IPS-NIHi7 (cell line): ENCODE results near the gene CSNK1G1.

Experiments
- DNase-seq: peaks from one replicate; pipeline ENCODE4 v3.0.0; 2012; ENCODE audit warnings: mixed read lengths; ENCODE audit errors: extremely low spot score

The CSNK1G1 gene

DNA sequence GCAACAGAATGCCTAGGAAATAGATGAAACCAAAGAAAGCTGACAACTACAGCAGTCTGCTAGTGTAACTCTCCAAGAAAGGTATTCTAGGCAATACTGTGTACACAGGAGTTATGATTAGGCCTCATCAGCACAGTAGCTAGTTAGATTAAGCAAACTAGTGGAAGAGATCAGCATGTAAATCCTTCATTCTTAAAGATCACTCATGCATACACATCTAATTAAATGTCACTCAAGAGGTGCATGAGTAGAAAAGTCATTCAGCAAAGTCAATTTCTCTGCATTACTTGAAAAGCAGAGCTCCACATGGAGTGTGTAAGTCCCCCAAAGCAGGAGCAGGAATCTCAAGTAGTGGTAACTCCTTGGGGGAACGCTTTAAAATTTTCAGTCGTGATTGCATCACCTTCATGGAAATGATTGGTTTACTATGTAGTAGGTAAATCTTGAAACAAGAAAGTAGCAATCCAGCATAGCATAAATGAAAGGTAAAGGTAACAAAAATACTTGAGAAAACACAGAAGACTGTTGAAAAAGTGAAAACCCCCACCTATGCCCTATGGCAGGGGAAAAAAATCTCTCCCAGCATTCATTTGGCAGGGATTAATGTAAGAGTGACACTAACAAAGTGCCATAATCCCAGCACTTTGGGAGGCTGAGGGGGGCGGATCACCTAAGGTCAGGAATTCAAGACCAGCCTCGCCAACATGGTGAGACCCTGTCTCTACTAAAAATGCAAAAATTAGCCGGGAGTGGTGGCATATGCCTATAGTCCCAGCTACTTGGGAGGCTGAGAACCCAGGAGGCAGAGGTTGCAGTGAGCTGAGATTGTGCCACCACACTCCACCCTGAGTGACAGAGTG is 163.8 kb downstream of the CSNK1G1 start:
- no peak for DNase-seq

DNA sequence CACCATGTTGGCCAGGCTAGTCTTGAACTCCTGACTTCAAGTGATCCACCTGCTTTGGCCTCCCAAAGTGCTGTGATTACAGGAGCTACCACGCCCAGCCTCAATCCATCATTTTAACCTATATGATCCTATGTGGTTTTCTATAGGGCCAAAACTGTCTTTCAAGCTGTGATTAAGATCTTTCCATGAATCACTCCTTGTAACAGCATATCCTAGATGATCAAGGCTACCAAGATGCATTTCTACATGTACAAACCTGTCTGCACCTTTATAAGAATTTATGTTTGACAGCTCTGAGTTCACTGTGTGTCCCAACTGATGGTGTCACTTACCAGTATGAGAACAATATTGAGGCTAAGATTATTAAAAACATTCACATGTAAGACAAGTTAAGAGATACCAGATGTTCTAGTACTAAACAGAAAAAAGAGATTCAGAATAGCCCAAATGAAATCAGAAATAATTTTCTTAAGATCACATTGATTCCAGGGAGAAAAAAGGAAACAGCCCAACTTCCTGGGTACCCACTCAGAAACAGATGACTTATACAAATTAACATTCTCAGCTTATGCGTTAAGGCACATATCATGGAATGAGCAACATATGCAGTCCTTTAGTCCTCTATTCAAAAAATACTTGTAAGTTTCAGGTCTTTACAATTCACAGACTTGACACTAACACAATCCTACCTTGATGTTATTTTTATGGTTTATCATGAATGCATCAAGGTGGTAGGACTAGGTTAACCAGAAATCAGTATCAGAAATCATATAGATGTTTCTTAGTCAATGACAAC is 168.4 kb downstream of the CSNK1G1 start:
- no peak for DNase-seq

DNA sequence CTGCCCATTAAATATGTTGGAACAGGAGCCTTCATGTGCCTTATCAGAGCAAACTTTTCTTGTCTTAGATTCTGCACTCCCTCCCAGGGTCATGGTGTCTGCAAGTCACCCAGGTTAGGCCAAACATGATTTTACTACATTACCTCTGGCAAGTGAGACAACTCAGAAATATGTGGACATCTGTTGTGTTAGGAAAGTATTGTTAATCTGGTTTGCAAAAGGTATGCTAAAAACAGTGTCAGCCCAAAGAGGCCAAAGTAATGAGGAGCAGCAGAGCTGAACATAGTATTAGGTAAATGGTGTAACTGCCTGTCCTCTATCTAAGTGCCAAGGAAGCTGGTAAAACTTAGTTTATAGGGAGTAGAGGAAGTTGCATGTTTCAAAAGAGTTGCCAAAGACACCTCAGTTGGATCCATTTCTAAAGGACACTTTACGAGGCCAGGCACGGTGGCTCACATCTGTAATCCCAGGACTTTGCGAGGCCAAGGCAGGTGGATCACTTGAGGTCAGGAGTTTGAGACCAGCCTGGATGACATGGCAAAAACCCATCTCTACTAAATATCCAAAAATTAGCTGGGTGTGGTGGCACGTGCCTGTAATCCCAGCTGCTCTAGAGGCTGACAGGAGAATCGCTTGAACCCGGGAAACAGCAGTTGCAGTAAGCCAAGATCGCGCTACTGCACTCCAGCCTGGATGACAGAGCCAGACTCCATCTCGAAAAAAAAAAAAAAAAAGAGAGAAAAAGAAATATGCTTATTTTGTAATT is 170.6 kb downstream of the CSNK1G1 start:
- no peak for DNase-seq

DNA sequence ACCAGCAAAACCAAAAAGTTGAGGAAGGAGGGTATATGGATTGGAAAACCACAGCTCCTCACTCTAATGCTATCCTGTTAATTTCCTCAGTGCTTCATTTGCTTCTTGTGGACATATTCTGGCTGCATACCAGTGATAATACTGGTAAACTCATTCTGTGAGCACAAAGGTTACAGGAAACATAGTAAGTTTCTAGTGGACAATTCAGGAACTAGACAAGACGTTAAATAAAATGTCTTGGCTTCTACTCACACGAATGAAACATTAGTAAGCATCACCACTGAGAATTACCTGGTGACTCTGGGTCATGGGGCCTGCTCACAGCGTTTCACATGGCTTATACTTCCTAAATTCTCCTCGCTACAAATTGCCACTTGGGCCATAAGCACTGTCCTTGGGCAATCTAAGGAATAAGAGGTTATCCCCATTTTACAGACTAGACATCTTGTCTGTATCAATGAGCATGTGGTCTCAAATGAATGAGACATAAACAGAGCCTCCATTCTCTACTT is 173.1 kb downstream of the CSNK1G1 start:
- no peak for DNase-seq

DNA sequence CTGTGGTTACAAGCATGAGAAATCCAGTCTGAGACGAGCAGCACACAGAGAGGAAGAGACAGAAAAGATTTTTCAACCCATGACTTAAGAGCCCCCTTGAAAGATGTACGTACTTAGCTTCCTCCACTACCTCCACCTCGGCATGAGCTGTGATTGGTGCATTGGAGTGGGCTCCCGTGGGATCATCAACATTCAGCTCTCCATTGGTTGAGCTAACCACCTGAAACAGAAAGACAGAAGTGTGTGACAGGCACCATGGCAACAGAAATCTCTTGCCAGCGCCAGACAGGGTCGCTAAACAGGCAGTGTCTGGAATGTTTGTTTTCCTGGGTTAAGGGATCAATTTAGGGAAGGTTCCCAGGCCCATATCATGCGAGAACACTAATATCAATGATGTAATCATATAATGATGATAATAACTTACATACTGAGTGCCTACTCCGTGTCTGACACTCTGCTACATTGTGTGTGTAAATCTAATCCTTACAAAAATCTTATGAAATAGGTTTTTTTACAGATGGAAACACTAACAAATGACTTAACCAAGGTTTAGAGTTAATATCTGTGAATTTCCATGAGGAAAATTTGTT is 175.6 kb downstream of the CSNK1G1 start:
- no peak for DNase-seq

DNA sequence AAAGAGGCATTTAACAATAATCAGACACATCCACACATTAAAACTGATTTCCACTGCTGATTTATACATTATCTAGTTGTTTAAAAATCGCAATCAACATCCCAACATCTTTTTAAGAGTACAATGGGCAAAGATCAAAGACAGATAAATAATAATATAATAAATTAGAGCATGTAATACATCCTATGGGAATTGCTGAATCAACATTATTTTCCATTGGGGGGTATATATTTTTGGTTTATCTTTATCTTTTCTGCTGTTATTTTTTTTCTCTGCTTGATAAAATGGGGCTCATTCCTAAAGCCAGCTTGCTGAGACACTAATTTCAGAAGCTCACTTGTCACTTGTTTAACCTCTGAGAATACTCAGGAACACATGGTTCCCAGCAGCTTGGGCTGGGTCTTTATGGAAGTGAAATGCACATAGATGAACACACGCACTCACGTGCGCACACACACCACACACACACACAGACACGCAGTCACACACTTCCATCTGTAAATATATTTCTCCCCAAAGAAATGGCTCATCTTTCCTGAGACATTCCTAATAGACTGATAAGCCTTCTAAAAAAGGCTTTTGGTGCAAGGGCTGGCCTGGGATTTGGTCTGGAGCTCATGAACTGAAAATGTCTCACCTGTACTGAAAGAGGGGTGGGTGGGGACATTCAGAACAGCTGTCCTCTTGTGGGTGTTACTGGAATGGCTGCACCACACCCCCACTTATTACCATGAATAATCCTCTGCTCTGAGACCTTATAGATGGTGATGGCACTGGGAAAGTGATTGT is 189.7 kb downstream of the CSNK1G1 start:
- DNase-seq = no peak

DNA sequence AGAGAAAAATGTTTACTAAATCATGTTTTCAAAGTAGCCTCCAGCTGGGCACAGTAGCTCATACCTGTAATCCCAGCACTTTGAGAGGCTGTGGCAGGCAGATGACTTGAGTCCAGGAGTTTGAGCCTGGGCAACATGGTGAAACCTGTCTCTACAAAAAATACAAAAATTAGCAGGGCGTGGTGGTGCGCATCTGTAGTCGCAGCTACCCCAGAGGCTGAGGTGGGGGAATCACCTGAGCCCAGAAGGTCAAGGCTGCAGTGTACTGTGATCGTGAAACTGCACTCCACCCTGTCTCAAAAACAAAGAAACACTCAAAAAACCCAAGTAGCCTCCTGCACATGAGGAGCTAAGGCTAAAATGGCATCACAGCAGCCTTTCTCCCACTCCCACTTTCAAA is 191.5 kb downstream of the CSNK1G1 start:
- no peak for DNase-seq

DNA sequence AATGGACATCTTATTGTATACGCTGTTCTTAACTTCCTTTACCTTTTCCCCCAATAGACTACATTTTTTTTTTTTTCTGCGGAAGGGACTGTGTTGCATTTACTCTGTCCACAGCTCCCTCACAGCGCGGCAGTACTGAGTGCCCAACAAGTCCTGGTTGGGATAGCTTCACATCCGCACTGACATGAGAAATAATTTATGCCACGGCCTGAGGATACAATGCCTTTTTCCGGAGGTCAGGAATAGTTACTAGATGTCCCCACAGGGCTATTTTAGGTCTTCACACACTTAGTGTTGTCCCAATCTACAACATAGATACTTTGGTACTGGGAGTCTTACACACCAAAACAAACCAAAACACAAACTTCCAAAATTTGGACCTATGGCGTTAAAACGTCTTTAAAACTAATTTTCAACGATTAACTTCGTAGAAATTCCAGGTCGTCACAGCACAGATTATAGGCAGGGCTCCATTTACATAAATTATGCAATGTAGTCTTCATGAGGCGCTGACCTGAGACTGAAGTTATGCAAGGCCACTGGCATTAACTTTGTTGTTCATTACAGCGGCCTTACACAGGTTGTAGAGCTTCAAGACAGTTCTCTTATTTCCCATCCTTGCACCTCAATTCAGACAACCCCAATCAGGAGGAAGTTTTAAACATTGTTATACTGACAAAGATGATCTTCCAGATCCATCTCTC is 192.2 kb downstream of the CSNK1G1 start:
- DNase-seq = no peak

DNA sequence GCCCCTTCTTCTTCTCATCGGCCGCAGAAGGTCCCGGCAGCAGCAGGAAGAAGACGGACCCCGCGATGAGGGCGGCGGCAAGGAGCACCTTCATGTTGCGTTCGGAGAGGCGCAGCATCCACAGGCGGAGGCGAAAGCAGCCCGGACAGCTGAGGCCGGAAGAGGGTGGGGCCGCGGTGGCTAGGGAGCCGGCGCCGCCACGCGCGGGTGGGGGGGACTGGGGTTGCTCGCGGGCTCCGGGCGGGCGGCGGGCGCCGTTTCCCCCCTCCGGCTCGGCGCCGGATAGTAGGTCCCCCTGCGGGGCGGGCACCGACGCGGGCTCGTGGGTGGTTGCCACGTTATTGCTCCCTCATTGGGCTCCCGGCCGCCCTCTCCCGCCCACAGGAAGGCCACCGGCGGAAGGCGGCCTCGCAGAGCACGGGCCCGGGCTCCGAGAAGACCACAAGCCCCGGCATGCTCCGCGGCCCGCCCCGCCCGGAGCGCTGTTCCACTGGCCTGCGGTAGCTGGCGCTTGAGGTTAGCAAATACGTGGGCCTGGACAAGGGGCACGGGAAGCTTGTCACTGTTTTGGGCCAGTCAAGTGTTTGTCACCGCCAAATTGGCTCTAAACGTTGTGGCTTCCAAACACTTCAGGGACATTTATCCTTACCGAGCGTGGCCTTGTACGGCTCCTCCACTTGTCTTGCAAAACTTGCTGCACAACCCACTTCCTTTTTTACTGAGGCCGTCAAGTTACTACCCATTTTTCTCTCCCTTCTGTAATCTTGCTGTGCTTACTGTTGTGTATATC is 192.9 kb downstream of the CSNK1G1 start, which contains the start of gene PPIB:
PPIB (minus strand) TSS at position 154 of the 790 bp plus-strand sequence; CDS start at position 118, 36 bp downstream.
- DNase-seq = peak; percentile 97

DNA sequence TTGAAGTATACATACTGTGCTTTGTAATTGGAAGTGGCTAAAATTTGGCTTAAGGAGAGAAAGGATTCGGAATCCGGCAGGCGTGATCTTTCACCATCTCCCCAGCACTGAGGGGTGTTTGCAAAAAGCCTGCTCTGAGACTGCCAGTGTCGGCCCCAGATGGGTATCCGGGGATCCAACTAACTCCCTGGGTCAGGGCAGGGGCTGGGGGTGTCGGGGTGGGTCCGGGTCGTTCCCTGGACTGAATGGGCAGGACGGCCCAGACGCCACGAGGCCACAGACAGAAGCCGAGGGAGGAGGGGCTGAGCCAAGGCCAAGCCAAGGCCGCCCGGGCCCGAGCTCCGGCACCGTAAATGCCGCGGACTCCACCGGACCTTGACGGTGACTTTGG is 193.5 kb downstream of the CSNK1G1 start:
- DNase-seq = peak; percentile 41

DNA sequence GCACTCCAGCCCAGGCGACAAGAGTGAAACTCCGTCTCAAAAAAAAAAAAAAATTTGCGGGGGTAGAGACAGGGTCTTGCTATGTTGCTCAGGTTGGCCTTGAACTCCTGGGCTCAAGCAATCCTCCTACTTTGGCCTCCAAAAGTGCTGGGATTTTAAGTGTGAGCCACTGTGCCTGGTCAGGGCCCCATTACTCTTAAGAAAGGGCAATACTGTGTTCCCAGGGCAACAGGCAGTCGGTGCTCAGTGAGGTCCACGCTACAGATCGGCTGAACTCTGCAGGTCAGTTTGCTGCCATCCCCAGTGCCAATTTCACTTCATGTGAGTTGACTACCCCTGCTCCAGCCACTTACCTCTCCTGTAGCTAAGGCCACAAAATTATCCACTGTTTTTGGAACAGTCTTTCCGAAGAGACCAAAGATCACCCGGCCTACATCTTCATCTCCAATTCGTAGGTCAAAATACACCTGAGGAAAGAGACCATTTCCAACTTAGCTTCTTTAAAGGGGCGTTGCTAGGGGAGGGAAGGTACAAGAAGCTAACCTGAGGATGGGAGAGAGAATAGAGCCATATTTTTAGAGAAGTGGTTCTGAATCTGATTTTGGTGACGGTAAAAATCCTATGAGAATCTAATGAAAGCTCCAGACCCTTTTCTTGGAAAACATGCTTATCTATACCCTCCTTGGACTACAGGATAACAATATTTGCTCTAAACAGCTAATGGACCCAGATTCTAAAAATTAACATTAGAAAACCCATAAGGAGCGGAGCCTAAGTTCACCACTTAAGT is 194.1 kb downstream of the CSNK1G1 start:
- DNase-seq = no peak

DNA sequence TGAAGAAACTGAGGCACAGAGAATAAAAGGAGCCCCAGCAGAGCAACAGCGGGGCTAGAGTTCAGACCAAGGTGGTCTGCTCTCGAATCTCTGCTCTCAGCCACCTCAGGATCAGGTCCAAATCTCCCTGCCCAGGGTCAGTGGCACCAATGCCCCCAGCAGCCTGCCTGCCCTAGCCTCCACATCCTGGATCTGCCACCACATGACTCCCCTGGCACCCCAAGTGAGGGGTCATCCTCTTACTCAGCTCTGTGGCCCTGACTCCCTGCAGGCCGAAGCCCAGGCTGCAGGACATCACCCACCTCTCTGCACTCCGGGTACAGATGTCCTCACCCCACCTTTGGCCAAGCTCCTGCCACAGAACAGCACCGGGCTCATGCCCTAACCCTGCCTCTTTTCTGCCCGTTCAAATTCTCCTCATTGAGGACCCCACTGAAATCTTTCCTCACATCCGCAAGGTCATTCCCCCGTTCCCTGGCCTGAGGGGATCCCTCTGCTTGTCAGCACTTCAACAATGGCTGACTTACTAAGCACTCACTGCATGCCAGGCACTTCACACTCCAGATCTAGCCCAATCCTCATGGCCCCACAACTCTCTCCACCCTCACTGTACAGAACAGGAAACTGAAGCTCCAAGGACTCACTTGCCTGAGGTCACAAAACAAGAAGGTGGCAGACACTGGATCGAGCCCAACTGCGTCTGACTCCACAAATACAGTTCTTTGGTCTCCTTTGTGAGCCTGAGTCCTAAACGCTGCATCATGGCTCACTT is 197.4 kb downstream of the CSNK1G1 start:
- DNase-seq = no peak

DNA sequence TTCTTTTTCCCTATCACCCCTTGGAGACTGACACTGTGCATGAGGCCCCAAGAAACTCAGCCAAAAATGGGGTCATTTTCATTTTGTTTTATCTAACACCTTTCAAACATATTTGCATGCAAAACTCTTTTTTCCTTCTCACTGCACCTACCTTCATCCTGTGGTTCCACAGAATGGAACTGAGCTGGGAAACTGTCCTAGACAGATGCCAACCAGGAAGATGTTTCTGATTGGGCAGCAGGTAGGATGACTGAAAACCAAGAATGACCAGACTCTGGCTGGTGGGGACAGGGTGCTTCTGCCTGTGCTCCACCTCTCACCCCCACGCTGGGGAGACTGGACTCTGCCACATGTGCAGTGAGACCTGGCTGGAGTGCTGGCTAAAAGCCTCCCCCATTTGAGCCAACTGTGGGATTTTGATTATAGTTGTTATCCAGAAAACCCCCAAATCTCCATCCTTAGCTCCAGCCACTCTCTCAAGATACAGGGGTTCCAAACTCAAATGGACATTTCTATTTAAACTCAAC is 198.3 kb downstream of the CSNK1G1 start:
- DNase-seq = no peak

DNA sequence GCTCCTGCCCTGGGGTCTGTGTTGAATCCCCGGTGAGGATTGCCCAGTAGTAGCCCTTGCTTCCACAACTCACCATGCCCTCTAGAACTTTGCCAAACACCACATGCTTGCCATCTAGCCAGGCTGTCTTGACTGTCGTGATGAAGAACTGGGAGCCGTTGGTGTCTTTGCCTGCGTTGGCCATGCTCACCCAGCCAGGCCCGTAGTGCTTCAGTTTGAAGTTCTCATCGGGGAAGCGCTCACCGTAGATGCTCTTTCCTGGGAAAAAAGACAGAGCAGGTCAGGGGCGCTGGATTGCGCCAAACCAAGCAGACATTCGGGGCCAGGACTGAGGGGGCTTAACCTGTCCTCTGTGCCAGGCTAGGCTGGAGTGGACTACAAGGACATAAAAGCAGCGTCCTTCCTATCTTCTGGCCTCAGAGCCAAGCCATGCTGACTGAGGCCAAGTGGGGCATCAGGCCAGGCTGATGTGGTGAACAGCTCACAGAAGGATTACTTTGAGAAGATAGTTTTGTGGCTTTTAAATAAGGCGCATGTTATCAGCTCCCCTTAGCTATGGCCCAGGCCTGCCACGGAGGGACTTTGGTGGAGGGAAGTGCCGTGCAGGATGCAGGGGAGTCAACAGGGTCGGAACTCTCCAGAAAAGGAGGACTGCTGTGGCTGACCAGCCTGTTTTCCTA is 199.2 kb downstream of the CSNK1G1 start:
- no peak for DNase-seq

DNA sequence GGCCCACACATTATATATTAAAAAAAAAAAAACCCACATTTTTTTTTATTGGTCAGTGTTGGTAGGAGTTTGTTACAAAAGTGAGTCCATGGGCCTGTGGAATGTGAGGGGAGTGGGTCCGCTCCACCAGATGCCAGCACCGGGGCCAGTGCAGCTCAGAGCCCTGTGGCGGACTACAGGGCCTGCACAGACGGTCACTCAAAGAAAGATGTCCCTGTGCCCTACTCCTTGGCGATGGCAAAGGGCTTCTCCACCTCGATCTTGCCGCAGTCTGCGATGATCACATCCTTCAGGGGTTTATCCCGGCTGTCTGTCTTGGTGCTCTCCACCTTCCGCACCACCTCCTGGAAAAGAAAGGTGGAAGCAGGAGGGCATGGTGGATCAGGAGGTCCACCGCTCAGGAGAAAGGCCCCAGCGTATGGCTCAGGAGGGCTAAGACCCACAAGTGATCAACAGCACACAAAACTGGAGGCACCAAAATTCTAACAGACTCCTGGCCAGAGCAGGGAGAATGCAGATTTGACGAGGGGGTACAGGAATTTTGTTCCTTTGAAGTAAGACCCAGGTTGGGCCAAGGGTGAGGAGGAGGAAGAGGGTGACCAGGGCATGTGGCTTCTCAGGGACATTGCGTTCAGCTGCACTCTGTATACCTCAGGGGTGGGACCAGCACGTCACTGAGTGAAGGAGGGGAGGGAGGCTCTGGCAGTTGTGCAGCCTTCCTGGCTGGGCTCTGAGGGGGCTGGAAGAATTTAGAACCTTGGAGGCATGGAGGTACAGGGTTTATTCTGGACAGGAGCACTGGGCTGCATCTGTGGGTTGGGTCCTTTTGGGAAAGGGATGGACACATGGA is 199.9 kb downstream of the CSNK1G1 start:
- DNase-seq = no peak
